CD4-positive, alpha-beta memory T cell (primary cell): Measurements from ENCODE around the gene MARS1. TPM values are rescaled to one million over a fixed set of nuclear protein-coding genes. Genes with fewer than 3 reads are reported as not detected.
A peak's percentile ranks its signal among the peaks of the same experiment; 100 is the strongest.

Source experiments
- CTCF ChIA-PET: fragments of 350-600 bp; sonication (Branson Sonifier 250); formaldehyde crosslinking; loops from one replicate; lab custom pipeline; 2021; ENCODE audit warnings: inconsistent platforms; ENCODE audit not compliant: partially characterized antibody; lab: Charles Lee
- POLR2A ChIA-PET: fragments of 350-600 bp; sonication (Branson Sonifier 250); formaldehyde crosslinking; loops from one replicate; lab custom pipeline; 2021; ENCODE audit not compliant: partially characterized antibody; lab: Charles Lee
- DNase-seq, 5 donors: peaks; one replicate each; pipeline versions ENCODE4 v3.0.0 to v3.0.0-alpha.2; 2020 to 2022; ENCODE audit warnings: mixed read lengths in 1 of 5
- H3K27ac ChIP-seq: one replicate; pipeline ENCODE4 v1.7.0; 2013; ENCODE audit warnings: low read depth, low read length
- H3K27me3 ChIP-seq: 2 replicates; pipeline ENCODE4 v1.7.0; 2013; ENCODE audit warnings: mild to moderate bottlenecking, low read length, moderate library complexity; ENCODE audit not compliant: insufficient read depth
- H3K36me3 ChIP-seq: 2 replicates; pipeline ENCODE4 v1.7.0; 2013; ENCODE audit warnings: mild to moderate bottlenecking, low read length, moderate library complexity; ENCODE audit not compliant: insufficient read depth
- H3K4me1 ChIP-seq: 2 replicates; pipeline ENCODE4 v1.7.0; 2013; ENCODE audit warnings: mild to moderate bottlenecking, low read length, moderate library complexity; ENCODE audit not compliant: insufficient read depth
- H3K4me3 ChIP-seq, 2 donors: one replicate each; pipeline ENCODE4 v1.7.0; 2013; ENCODE audit warnings: low read length in 2 of 2, mild to moderate bottlenecking in 1 of 2
- H3K9me3 ChIP-seq, 2 donors: one replicate each; pipeline ENCODE4 v1.7.0; 2013; ENCODE audit warnings: low read length in 2 of 2, control low read depth in 1 of 2; ENCODE audit not compliant: control insufficient read depth in 1 of 2
- H3K27ac Mint-ChIP-seq, 7 donors: one replicate each; pipeline ENCODE4 v1.8.0; 2020 to 2021; ENCODE audit warnings: mixed read lengths in 7 of 7, mild to moderate bottlenecking in 6 of 7, inconsistent platforms in 3 of 7, moderate library complexity in 3 of 7
- H3K27me3 Mint-ChIP-seq, 2 donors: one replicate each; pipeline ENCODE4 v1.8.0; 2020 to 2021; ENCODE audit warnings: mixed read lengths in 2 of 2
- H3K36me3 Mint-ChIP-seq, 2 donors: one replicate each; pipeline ENCODE4 v1.8.0; 2020 to 2021; ENCODE audit warnings: mixed read lengths in 2 of 2, inconsistent platforms in 1 of 2, mild to moderate bottlenecking in 1 of 2
- H3K4me1 Mint-ChIP-seq, 4 donors: one replicate each; pipeline ENCODE4 v1.8.0; 2020 to 2021; ENCODE audit warnings: mixed read lengths in 4 of 4, mild to moderate bottlenecking in 1 of 4
- H3K4me3 Mint-ChIP-seq, 8 donors: one replicate each; pipeline ENCODE4 v1.8.0; 2020 to 2021; ENCODE audit warnings: mixed read lengths in 8 of 8, mild to moderate bottlenecking in 7 of 8, moderate library complexity in 6 of 8, inconsistent platforms in 3 of 8
- H3K9me3 Mint-ChIP-seq, 8 donors: one replicate each; pipeline ENCODE4 v1.8.0; 2020 to 2021; ENCODE audit warnings: mixed read lengths in 8 of 8, mild to moderate bottlenecking in 5 of 8, inconsistent platforms in 3 of 8, moderate library complexity in 1 of 8
- intact Hi-C: fragments of 100-400 bp; cut with micrococcal nuclease; formaldehyde crosslinking; loops from one replicate; pipeline ENCODE4 v1.15.1; 2023
- polyA plus RNA-seq, 2 donors: library from polyadenylated mRNA; unstranded; fragments of 300-500 nt; fragmentation: Illumina TruSeq; gene quantifications; one replicate each; pipeline ENCODE4 v1.2.3, GENCODE V29; 2021
- total RNA-seq, 2 experiments: library from RNA; stranded (reverse); gene quantifications; one replicate each; pipeline ENCODE4 v1.2.3, GENCODE V29; 2021

The MARS1 gene
- total and polyA plus RNA-seq, 4 experiments from 2014 or later, result 84.8 to 242 (median 169) TPM

DNA sequence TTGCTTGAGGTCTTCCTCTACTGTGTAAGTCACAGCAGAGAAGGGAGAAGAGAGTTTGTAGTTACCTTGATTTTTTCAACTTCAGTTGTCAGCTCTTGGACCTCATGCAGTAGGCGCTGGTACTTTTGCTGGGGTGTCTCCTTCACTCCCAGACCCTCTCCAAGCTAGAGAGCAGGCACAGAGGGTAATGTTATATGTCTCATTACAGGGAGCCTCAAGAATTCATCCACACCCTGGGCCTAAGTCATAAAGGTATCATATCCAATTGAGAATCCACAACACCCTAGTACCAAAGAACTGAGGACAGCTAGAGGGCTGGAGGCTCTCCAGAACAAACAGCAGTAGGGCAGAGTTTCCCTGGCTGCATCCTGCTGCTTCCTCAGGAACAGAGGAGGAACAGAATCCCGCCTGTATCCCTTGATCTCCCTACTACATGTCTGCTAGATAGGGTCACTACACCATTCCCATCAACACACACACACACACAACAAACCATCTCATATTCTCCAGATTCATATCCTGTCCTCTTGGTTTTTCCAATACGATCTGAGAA is 47.2 kb downstream of the MARS1 start:
- Mint-ChIP-seq H3K27me3 (no peaks in the 10 kb centered on the region), H3K27ac (peak overlapping the region in 5 of 7 donors; percentile 0 to 86 (median 9)), H3K4me3 (no peak overlapping the region), H3K36me3 (peaks cover 31 to 71% of the 10 kb centered on the region in 2 donors), H3K9me3 (no peaks in the 10 kb centered on the region), H3K4me1 (no peaks in the 10 kb centered on the region)
- Histone ChIP-seq H3K27me3 (no peaks in the 10 kb centered on the region), H3K27ac (no peak overlapping the region), H3K36me3 (peaks cover 52% of the 10 kb centered on the region), H3K9me3 (no peaks in the 10 kb centered on the region), H3K4me1 (no peaks in the 10 kb centered on the region), H3K4me3 (no peak overlapping the region)
- no peak for DNase-seq
- intact Hi-C loops, result no loop called here
- CTCF ChIA-PET, result interaction anchor here (1.0 to 1.2 kb wide), 2 partner anchors 11 to 50 kb away, joined by 3 read pairs; no protein-coding TSS in a partner anchor
- POLR2A ChIA-PET, result interaction anchor here (1.3 kb wide), 1 partner anchor 8 kb away, joined by 3 read pairs; no protein-coding TSS in a partner anchor

DNA sequence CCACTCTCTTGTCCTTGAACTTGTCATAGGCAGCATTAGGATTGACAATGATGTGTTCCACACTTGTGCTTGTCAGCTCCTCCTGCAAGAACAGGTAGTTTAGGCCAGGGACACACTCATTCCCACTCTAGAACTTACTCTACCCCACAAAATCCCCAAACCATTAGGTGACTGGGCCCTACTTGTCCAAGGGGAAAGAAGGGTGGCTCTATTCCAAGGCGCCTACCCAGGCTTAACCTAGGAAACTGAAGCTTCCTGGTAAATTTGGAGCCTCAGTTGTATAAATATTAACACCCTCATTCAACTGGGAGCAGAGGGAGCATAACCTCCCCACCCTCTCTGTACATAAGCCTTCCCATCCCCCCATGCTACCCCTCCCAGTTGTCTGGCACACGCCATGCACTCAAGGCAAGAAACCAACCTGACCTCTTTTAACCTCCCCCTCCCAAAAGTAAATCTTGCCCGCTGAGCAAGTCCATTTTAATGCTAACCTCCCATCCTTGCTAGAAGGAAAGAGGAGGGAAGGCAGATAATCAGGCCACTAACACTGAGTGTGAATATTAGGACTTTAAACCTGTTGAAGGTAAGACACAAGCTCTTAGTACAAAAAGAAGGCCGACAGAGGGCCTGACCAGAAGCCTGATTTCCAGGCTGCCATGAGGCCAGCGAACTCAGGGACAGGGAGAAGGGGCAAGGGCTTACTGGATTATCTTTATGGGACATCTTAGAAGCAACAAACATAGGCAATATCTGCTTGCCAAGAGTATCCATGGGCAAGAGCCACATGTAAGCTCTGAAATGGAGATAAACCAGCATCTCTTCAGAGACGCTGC is 48.1 kb downstream of the MARS1 start:
- peaks cover 0 to 2% (median 0%) of the 10 kb centered on the region in 4 donors for H3K4me1 Mint-ChIP-seq
- DNase-seq, result no peak
- intact Hi-C loops, result no loop called here
- Histone ChIP-seq H3K36me3 (peaks cover 43% of the 10 kb centered on the region), H3K9me3 (no peaks in the 10 kb centered on the region), H3K27me3 (no peaks in the 10 kb centered on the region), H3K27ac (no peak overlapping the region), H3K4me1 (no peaks in the 10 kb centered on the region), H3K4me3 (no peak overlapping the region)
- no peaks in the 10 kb centered on the region for H3K9me3 Mint-ChIP-seq
- CTCF ChIA-PET, result interaction anchor here (1.2 kb wide), 1 partner anchor 10 kb away, joined by 3 read pairs; no protein-coding TSS in a partner anchor
- POLR2A ChIA-PET, result no interaction called here
- H3K4me3 Mint-ChIP-seq, result no peak overlapping the region
- peaks cover 32 to 71% of the 10 kb centered on the region in 2 donors for H3K36me3 Mint-ChIP-seq
- peak overlapping the region in 4 of 7 donors; percentile 48 to 86 (median 68) for H3K27ac Mint-ChIP-seq
- no peaks in the 10 kb centered on the region for H3K27me3 Mint-ChIP-seq

DNA sequence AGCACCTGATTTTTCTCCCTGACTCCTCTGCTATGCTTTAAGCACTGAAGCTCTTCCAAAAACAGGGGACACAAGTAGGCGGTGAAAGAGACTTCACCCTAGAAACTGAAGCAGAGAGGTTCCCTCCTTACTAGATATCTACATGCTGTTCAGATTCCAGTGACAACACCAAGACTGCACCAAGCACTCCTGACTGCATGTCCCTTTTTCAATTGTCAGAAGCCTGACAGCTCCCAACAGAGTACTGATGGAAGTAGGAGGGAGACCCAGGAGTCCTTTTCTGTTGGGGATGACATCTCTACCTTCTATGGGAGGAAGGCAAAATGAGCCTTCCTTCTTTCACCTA is 48.7 kb downstream of the MARS1 start:
- H3K36me3 Mint-ChIP-seq, result peaks cover 33 to 70% of the 10 kb centered on the region in 2 donors
- CTCF ChIA-PET, result interaction anchor here (1.1 to 1.2 kb wide), 2 partner anchors 10 to 78 kb away, joined by 3 to 4 read pairs; partner anchors contain the start of gene GLI1

GRCh38 chr12:57539134-57539768 is 51.4 kb downstream of the MARS1 start:
- Histone ChIP-seq H3K27ac (no peak overlapping the region), H3K4me3 (no peak overlapping the region), H3K4me1 (no peaks in the 10 kb centered on the region), H3K36me3 (peaks cover 15% of the 10 kb centered on the region), H3K9me3 (no peaks in the 10 kb centered on the region), H3K27me3 (no peaks in the 10 kb centered on the region)
- Mint-ChIP-seq H3K27ac (peak overlapping the region in 2 of 7 donors; percentile 5 to 68), H3K4me3 (no peak overlapping the region), H3K4me1 (peaks cover 0 to 11% (median 6%) of the 10 kb centered on the region in 4 donors), H3K36me3 (peaks cover 14 to 48% of the 10 kb centered on the region in 2 donors), H3K27me3 (no peaks in the 10 kb centered on the region), H3K9me3 (no peaks in the 10 kb centered on the region)
- intact Hi-C loops, result no loop called here
- no peak for DNase-seq
- ChIA-PET CTCF (interaction anchor here (0.8 to 1.5 kb wide), 3 partner anchors 44 to 94 kb away, joined by 3 to 6 read pairs (median 4); partner anchors contain the start of gene B4GALNT1), POLR2A (interaction anchor here (1.1 to 2.1 kb wide), 3 partner anchors 9 to 13 kb away, joined by 4 to 6 read pairs (median 6); no protein-coding TSS in a partner anchor)

More for the DNA sequence above, 48.7 kb downstream of the MARS1 start:
- Histone ChIP-seq H3K27me3 (no peaks in the 10 kb centered on the region), H3K9me3 (no peaks in the 10 kb centered on the region), H3K36me3 (peaks cover 39% of the 10 kb centered on the region), H3K27ac (no peak overlapping the region), H3K4me1 (no peaks in the 10 kb centered on the region), H3K4me3 (no peak overlapping the region)
- Mint-ChIP-seq H3K9me3 (no peaks in the 10 kb centered on the region), H3K4me3 (no peak overlapping the region), H3K4me1 (peaks cover 0 to 5% (median 0%) of the 10 kb centered on the region in 4 donors), H3K27ac (peak overlapping the region in 3 of 7 donors; percentile 37 to 61 (median 48)), H3K27me3 (no peaks in the 10 kb centered on the region)
- DNase-seq, result no peak
- POLR2A ChIA-PET, result no interaction called here
- intact Hi-C loops, result no loop called here

DNA sequence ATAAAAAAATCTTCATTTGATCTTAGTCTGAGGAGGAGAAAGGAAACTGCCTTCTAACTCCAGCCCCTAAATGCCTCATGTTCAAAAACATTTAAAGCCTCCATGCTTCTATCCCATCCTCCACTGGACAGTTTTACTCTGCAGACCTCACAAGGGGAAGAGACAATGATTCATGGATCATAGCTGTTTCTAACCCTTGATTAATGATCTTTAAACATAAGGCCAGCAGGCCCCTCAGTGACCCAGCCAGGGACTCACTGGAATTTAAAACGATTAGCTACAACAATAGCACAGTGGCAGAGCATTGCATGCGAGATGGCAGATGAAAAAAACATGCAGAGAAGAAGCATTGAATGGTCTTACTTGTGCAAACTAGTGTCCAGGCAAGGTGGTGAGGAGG is 53.1 kb downstream of the MARS1 start:
- ChIA-PET POLR2A (no interaction called here), CTCF (no interaction called here)
- Histone ChIP-seq H3K4me1 (peaks cover 9% of the 10 kb centered on the region), H3K4me3 (no peak overlapping the region), H3K9me3 (no peaks in the 10 kb centered on the region), H3K36me3 (peaks cover 5% of the 10 kb centered on the region), H3K27me3 (no peaks in the 10 kb centered on the region), H3K27ac (no peak overlapping the region)
- intact Hi-C loops, result no loop called here
- Mint-ChIP-seq H3K4me3 (no peak overlapping the region), H3K4me1 (peaks cover 15 to 22% (median 18%) of the 10 kb centered on the region in 4 donors), H3K9me3 (peaks cover 0 to 1% (median 0%) of the 10 kb centered on the region in 8 donors), H3K27me3 (no peaks in the 10 kb centered on the region), H3K27ac (peak overlapping the region in 1 of 7 donors; percentile 90), H3K36me3 (peaks cover 7 to 35% of the 10 kb centered on the region in 2 donors)
- no peak for DNase-seq

GRCh38 chr12:57541717-57542116 is 53.8 kb downstream of the MARS1 start:
- Histone ChIP-seq H3K27ac (no peak overlapping the region), H3K9me3 (no peaks in the 10 kb centered on the region), H3K4me1 (peaks cover 16% of the 10 kb centered on the region), H3K27me3 (no peaks in the 10 kb centered on the region), H3K36me3 (peaks cover 5% of the 10 kb centered on the region), H3K4me3 (no peak overlapping the region)
- Mint-ChIP-seq H3K36me3 (peaks cover 7 to 35% of the 10 kb centered on the region in 2 donors), H3K9me3 (peaks cover 0 to 3% (median 0%) of the 10 kb centered on the region in 8 donors), H3K4me1 (peaks cover 19 to 27% (median 24%) of the 10 kb centered on the region in 4 donors), H3K4me3 (no peak overlapping the region), H3K27ac (no peak overlapping the region), H3K27me3 (no peaks in the 10 kb centered on the region)
- ChIA-PET CTCF (no interaction called here), POLR2A (no interaction called here)
- intact Hi-C loops, result no loop called here
- no peak for DNase-seq
